Kidney (tissue), 14 donors: ENCODE measurements around the gene PRXL2A. TPM values are rescaled to one million over a fixed set of nuclear protein-coding genes. Genes with fewer than 3 reads are reported as not detected.

Experiments used
- DNase-seq, 5 donors: peaks; one replicate each; pipeline ENCODE4 v3.0.0-alpha.2; 2013 to 2020
- FAIRE-seq: peaks from 2 replicates; lab custom pipeline; 2012; peaks lifted over from hg19 to GRCh38; lab: Jason Lieb, UNC
- H3K27ac ChIP-seq, 2 donors: one replicate each; pipeline ENCODE4 v1.7.0; 2013; ENCODE audit warnings: low read depth in 2 of 2, low read length in 2 of 2, inconsistent platforms in 1 of 2
- H3K27me3 ChIP-seq: one replicate; pipeline ENCODE4 v1.7.1; 2013; ENCODE audit warnings: low read length, inconsistent platforms; ENCODE audit not compliant: control insufficient read depth, insufficient read depth
- H3K36me3 ChIP-seq, 3 donors: one replicate each; pipeline versions ENCODE4 v1.7.0 to v1.7.1; 2013; ENCODE audit warnings: low read length in 3 of 3, control low read depth in 1 of 3, inconsistent platforms in 1 of 3; ENCODE audit not compliant: insufficient read depth in 3 of 3, control insufficient read depth in 2 of 3
- H3K4me1 ChIP-seq, 3 donors: one replicate each; pipeline versions ENCODE4 v1.7.0 to v1.7.1; 2013; ENCODE audit warnings: low read length in 3 of 3, inconsistent platforms in 1 of 3, low read depth in 1 of 3; ENCODE audit not compliant: control insufficient read depth in 2 of 3, insufficient read depth in 2 of 3
- H3K4me3 ChIP-seq, 3 donors: one replicate each; pipeline versions ENCODE4 v1.7.0 to v1.8.1; 2013; ENCODE audit warnings: low read length in 3 of 3, control low read depth in 1 of 3, inconsistent platforms in 1 of 3
- H3K9ac ChIP-seq, 3 donors: one replicate each; pipeline versions ENCODE4 v1.7.0 to v1.7.1; 2013; ENCODE audit warnings: low read length in 3 of 3, control low read depth in 1 of 3, inconsistent platforms in 1 of 3
- H3K9me3 ChIP-seq, 3 donors: one replicate each; pipeline versions ENCODE4 v1.7.0 to v1.7.1; 2013; ENCODE audit warnings: low read length in 3 of 3, control low read depth in 1 of 3, inconsistent platforms in 1 of 3; ENCODE audit not compliant: control insufficient read depth in 2 of 3, insufficient read depth in 1 of 3
- intact Hi-C: fragments of 100-400 bp; cut with DNase I; formaldehyde crosslinking; loops from one replicate; pipeline ENCODE4 v1.11.1; 2022
- polyA plus RNA-seq: library from polyadenylated mRNA; stranded (reverse); fragments of 350-450 nt; fragmentation: Illumina TruSeq; extraction: RNeasy Lipid Tissue Mini Kit (QIAGEN cat#74804); gene quantifications from one replicate; pipeline ENCODE4 v1.2.3, GENCODE V29; 2014; ENCODE audit warnings: low read depth, low replicate concordance; ENCODE audit not compliant: insufficient read depth
- total RNA-seq: library from RNA; stranded (reverse); fragmentation: NEBNext Ultra II Directional; extraction: Animal tissue kit (Norgen Biotek cat#: 25700); gene quantifications from one replicate; pipeline ENCODE4 v1.2.1, GENCODE V29; 2021
- TF ChIP-seq, protein P1 (sequence below): IDR thresholded peaks from 3 replicates; pipeline ENCODE4 v1.5.1; 2012; ENCODE audit warnings: mild to moderate bottlenecking, moderate library complexity, borderline replicate concordance; ENCODE audit not compliant: insufficient read depth; ENCODE audit errors: extremely low read depth
- donor health status: control.
- donor health status: control.
- donor health status: control.
- donor health status: control.
- donor health status: control.
- donor health status: DM: yes; HTN: yes; CAD: no.
- donor health status: Normal renal cell carcinoma (clear cell type).

PRXL2A gene
- total and polyA plus RNA-seq, 2 donors from 2014 or later, result 69.4 to 101 TPM

DNA sequence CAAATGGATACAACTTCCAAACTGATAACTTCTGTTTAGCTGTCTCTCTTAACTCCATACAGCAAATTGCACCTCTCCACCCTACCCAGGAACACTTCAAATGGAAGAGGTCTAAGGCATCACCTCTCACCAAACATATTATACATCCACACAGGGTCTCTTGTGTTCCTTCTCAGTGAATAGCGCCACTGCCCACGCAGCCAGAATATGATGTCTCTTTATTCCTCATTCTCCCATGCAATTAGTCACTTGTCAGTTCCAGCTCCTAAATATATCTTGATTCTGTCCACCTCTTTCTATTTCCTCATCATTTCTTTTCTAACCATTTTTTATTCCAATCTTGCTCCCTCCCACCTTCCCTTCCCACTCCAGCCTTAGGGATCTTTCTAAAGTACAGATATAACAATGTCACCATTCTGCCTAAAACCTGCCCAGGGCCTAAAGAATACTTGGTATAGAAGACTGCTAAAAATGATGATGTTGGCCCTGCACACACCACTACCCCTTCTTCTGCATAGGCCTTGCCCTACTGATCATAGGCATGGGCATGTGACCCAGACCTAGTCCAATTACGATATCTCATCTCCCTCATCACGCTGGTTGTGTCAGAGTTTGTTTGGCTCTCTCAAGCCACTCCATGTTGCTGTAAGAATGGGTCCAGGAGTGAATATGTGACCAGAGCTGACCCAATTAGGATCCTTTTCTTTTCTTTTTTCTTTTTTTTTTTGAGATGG, 40.0 kb downstream of the PRXL2A start:
- peaks cover 0 to 16% (median 11%) of the 10 kb centered on the region in 3 donors for H3K4me1 ChIP-seq

DNA sequence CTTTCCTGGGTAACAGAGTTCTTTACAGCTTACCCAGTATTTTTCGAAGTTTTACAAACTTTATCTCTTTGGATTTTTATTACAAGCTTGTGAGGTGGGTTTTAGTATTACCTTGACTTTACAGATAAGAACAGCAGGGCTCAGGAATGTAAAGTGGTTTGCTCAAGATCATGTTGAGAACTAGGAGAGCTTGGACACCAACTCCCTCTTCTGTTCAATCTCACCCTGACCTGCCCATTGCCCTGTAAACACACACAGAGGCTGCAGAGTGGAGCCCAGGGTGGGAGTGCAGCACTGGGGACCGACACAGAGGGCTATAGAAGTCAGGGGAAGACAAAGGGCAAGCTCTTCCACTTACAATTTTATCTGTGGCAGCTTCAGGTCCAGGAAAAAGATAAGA, 41.2 kb downstream of the PRXL2A start:
- FAIRE-seq, result no peak
- Histone ChIP-seq H3K9me3 (no peaks in the 10 kb centered on the region), H3K27me3 (no peaks in the 10 kb centered on the region), H3K36me3 (no peaks in the 10 kb centered on the region), H3K4me3 (no peak overlapping the region), H3K9ac (no peak overlapping the region), H3K27ac (no peak overlapping the region), H3K4me1 (peaks cover 0 to 12% (median 12%) of the 10 kb centered on the region in 3 donors)
- TF ChIP-seq, protein P1, sequence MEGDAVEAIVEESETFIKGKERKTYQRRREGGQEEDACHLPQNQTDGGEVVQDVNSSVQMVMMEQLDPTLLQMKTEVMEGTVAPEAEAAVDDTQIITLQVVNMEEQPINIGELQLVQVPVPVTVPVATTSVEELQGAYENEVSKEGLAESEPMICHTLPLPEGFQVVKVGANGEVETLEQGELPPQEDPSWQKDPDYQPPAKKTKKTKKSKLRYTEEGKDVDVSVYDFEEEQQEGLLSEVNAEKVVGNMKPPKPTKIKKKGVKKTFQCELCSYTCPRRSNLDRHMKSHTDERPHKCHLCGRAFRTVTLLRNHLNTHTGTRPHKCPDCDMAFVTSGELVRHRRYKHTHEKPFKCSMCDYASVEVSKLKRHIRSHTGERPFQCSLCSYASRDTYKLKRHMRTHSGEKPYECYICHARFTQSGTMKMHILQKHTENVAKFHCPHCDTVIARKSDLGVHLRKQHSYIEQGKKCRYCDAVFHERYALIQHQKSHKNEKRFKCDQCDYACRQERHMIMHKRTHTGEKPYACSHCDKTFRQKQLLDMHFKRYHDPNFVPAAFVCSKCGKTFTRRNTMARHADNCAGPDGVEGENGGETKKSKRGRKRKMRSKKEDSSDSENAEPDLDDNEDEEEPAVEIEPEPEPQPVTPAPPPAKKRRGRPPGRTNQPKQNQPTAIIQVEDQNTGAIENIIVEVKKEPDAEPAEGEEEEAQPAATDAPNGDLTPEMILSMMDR, result no peak
- intact Hi-C loops, result no loop called here
- DNase-seq, result no peak

More for the DNA sequence above, 40.0 kb downstream of the PRXL2A start:
- Histone ChIP-seq H3K4me3 (no peak overlapping the region), H3K27ac (no peak overlapping the region), H3K9ac (no peak overlapping the region), H3K36me3 (no peaks in the 10 kb centered on the region), H3K9me3 (no peaks in the 10 kb centered on the region), H3K27me3 (no peaks in the 10 kb centered on the region)
- FAIRE-seq (no peak), DNase-seq (no peak)
- intact Hi-C loops, result no loop called here
- TF ChIP-seq, protein P1, result no peak

DNA sequence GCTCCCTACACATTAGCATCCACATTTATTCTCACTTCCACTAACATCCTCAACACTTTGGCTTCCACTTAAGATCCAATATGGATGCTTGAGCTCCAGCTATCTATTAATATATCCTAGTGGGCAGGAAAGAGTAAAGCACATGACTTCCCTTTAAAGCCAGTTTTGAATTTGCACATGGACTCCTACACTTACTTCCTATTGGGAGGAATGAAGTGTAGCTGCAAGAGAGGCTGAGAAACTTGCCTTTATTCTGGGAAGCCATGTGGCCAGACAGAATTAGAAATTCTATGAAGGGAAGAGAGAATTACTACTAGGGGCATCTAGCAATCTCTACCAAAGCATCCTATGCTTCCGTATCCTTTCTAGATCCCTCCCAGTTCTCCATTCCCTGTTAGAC, 42.8 kb downstream of the PRXL2A start:
- Histone ChIP-seq H3K27me3 (no peaks in the 10 kb centered on the region), H3K9me3 (no peaks in the 10 kb centered on the region), H3K27ac (no peak overlapping the region), H3K36me3 (no peaks in the 10 kb centered on the region), H3K4me3 (no peak overlapping the region), H3K4me1 (peaks cover 0 to 18% (median 13%) of the 10 kb centered on the region in 3 donors), H3K9ac (no peak overlapping the region)
- intact Hi-C loops, result no loop called here
- FAIRE-seq, result no peak
- DNase-seq, result no peak
- TF ChIP-seq, protein P1, result no peak
